Stimulated activated CD4-positive, alpha-beta T cell treated with anti-CD3 and anti-CD28 coated beads, Interleukin-4, amount 100 ng/mL, for 24 hours (primary cell): ENCODE data around the gene PLA2G3.

ENCODE experiments used
- DNase-seq: peaks from one replicate; pipeline ENCODE4 v3.0.0-alpha.2; 2020

The PLA2G3 gene

GRCh38 chr22:31143537-31143936, 3.2 kb upstream of the PLA2G3 start:
- no peak for DNase-seq

DNA sequence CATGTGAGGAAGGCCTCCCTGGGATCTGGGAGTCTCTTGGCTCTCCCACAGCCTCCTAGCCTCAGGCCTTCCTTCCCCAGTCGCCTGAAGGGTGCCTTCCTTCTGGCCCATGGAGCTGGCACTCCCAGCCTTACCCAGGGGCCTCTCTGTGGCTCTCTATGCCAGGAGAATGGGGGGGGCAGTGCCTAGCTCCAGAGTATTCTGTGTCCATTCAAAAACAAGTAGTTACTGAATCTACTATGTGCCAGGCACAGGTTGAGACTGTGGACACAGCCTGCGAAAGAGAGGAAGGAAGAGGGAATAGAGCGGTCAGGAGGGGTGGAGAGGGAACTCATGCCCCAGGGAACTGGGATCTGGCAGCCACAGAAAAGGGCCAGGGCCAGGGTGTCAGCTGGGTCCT, 2.7 kb upstream of the PLA2G3 start:
- DNase-seq, result no peak

DNA sequence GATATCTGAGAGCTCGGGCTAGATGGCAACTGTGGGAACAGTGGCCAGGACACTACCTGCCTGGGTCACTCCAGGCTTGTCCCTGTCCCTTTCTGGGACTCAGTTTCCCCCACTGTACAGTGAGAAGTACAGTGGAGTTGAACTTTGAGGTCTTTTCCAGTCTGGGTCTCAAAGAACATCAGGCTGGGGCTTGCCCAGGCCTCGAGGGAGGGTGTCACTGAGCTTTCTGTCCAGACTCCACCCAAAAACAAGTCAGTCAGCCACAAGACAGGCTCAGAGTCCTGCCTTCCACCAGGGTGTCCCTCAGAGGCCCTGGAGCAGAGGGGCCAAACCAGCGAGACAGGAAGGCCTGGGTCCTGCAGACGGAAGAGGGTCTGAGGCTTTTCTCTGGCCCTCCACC, 2.0 kb upstream of the PLA2G3 start:
- DNase-seq, result no peak

DNA sequence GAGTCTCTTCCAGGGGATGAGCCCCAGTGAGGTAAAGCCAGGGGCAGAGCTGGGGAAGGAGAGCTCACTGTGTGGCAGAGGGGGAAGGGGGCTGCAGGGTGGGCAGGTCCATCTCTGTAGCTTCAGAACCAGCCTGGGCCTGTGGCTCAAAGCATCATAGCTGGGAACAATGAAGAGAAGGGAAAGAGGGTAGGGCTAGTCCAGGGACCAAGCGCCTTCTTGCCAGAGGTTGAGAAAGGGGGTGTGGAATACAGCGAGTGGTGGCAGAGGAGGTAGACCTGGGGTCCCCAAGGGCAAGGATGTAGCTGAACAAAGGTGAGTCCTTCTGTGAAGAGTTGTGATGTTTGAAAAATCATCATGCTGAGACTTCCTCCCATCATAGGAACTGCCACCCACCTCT, 1.2 kb upstream of the PLA2G3 start:
- DNase-seq, result no peak

DNA sequence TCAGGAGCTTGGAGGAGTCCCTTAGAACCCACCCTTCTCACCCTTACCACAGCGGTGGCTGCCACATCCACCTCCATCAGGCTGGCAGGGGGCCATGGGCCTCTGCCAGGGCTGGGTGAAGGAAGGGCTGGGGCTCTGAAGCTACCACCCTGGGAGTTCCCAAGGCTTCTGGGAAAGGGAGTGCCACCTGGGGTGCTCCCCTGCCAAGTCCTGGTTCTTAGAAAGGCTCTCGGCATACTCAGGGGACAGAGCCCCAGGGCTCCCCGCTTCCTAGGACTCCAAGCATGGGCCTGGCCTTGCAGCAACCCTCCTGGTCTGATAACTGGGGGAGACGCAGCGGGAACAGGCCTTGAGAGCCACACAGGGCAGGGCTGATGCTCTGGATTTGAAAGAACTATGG, 438 bp upstream of the PLA2G3 start:
- no peak for DNase-seq

DNA sequence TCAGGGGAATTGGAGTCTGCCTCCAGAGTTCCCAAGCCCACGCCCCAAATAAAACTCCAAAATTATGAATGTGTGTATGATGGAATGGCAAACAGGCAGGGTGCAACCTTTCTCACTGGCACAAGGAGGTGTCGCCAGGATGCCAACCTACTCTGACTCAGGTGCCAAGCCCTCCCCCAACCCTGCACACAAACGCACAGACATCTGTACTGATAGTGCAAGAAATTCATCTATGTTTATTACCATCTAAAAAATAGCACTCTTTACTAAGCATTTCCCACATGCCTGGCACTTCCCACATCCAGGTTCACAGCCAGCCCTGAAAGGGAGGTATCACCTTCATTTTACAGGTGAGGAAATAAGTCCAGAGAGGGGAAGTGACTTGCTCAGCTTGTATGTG, 1.2 kb downstream of the PLA2G3 start:
- DNase-seq, result no peak

DNA sequence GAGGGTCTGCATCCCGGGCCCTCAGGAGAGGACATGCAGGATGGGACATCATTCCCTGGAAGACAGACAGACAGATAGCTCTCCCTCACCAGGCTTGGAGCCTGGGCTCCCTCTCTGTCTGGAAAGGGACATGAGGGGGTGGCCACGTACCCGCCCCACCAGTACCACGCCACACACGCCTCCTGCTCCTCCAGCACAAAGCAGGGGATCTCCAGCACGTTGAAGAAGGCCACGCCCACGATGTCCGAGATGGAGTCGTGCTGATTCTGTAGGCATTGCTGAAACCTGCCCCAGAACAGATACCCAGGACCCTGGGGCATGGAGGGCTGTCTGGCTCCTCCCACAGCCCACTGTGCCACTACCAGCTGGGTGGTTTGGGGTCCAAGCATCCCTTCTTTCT, 2.2 kb downstream of the PLA2G3 start:
- DNase-seq, result no peak

DNA sequence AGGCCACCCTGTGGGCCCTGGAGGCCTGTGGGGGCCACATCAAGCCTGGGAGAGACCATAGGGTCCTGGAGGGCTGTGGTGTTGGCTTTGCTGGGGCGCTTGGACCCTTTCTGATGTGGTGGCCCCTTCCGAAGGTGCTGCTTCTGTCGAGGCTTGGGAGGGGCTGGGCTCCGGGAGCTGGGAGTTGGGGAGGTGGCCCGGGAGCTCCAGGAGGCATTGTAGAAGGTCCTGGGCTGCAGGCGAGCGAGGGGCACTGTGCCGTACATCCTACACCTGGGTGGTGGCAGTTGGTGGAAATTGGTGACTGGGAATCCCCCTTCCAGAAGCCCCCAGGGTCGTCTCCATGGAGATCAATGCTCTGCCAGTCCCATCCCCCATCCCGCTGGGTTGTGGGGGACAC, 2.6 kb downstream of the PLA2G3 start:
- no peak for DNase-seq

GRCh38 chr22:31136711-31137110, 3.6 kb downstream of the PLA2G3 start:
- DNase-seq, result no peak

GRCh38 chr22:31136155-31136554, 4.2 kb downstream of the PLA2G3 start:
- no peak for DNase-seq

DNA sequence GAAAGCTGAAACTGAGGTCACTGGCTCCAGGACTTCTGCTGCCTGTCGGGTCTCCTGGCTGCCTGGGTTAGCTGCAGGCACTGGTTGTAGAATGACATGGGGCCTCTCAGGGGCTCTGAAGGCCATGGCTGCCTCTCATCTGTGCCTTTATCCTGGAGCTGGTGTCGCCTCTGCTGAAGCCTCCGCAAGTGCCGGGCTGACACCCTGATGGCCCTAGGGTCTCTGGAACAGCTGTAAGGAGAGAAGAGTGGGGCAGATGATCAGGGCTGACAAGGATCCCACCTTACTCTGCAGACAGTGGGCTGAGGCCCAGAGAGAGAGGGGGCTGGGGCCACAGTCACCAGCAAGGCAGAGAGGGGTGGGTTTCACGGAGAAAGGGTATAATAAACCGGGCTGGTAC, 4.6 kb downstream of the PLA2G3 start:
- no peak for DNase-seq

GRCh38 chr22:31134688-31135087, 5.6 kb downstream of the PLA2G3 start:
- DNase-seq, result no peak

DNA sequence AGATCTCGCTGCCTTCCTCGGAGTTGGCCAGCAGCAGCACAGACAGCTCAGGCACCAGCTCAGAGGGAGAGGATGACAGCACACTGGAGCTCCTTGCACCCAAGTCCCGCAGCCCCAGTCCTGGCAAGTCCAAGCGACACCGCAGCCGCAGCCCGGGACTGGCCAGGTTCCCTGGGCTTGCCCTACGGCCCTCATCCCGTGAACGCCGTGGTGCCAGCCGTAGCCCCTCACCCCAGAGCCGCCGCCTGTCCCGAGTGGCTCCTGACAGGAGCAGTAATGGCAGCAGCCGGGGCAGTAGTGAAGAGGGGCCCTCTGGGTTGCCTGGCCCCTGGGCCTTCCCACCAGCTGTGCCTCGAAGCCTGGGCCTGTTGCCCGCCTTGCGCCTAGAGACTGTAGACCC, 6.4 kb downstream of the PLA2G3 start:
- no peak for DNase-seq

GRCh38 chr22:31130873-31131272, 9.4 kb downstream of the PLA2G3 start:
- no peak for DNase-seq

GRCh38 chr22:31128156-31128555, 12.2 kb downstream of the PLA2G3 start:
- no peak for DNase-seq

DNA sequence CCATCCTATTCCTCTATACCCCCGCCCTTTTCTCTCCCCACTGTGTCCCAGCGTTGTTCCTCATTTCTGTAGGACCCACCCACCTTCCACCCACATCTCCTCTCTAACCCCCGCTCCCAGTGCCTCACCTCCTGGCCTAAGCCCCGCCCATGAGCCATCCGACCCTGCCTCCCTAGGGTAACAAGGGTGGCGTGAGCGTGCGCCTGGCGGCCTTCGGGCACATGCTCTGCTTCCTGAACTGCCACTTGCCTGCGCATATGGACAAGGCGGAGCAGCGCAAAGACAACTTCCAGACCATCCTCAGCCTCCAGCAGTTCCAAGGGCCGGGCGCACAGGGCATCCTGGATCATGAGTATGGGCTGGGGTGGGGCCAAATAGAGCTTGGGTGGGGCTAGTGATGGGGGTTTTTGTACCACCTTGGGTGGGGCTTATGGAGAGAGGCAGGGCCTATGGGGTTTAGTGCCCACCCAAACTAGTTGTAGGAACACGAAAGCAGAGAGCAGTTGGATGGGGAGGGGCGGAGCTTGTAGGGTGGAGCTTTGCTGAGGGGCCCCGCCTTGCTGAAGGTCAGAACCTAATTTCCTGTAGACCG, 13.0 kb downstream of the PLA2G3 start:
- DNase-seq, result no peak

DNA sequence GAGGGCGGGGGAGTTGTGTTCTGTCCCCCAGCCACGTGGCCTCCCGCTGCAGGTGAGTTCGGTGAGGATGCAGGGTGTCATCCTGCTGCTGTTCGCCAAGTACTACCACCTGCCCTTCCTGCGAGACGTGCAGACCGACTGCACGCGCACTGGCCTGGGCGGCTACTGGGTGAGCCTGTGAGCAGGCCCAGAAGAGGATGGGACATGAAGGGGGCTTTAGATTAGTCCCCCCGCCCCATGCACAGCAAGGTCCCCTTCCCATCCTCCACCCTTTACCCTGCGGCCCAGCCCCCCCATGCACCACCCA, 13.5 kb downstream of the PLA2G3 start:
- DNase-seq, result no peak

- DNase-seq, result no peak
Measured at GRCh38 chr22:31126128-31126868, 14.0 kb downstream of the PLA2G3 start.

DNA sequence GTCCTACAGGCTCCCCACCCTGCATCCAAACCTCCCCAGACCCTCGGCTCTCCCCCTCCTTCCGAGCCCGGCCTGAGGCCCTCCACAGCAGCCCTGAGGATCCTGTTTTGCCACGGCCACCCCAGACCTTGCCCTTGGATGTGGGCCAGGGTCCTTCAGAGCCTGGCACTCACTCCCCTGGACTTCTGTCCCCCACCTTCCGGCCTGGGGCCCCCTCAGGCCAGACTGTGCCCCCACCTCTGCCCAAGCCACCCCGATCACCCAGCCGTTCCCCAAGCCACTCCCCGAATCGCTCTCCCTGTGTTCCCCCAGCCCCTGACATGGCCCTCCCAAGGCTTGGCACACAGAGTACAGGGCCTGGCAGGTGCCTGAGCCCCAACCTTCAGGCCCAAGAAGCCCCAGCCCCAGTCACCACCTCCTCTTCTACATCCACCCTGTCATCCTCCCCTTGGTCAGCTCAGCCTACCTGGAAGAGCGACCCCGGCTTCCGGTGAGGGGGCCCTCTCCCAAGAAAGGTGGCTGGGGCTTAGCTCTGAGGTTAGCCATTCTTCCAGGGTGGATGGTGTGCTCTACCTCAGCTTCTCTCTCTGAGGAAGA, 14.7 kb downstream of the PLA2G3 start:
- no peak for DNase-seq

GRCh38 chr22:31124811-31125465, 15.4 kb downstream of the PLA2G3 start:
- DNase-seq, result no peak

DNA sequence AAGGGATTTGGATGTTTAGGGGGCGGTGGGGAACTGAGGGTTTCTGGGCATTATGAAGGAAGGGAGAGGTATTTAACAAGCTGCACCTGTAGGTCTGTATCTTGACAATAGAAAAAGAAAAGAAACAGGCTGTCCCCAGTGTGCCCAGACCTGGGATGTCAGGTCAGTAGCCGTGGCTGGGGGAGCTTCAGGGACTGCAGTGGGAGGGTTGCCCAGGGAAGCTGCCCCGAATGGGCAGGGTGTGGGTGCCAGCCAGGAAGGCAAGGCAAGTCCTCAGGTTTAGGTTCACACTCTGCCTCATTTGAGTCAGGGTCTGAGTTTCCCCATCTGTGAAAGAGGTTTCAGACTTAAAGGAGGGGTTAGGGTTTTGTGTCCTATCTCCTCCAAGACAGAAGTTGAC, 16.0 kb downstream of the PLA2G3 start:
- DNase-seq, result no peak

GRCh38 chr22:31123292-31123602, 17.1 kb downstream of the PLA2G3 start:
- DNase-seq, result no peak

GRCh38 chr22:31122532-31123291, 17.6 kb downstream of the PLA2G3 start, which contains the start of gene INPP5J:
TSS of gene INPP5J (plus strand) at chr22:31122966. CDS start at chr22:31123015, 49 bp downstream.
- no peak for DNase-seq

- DNase-seq, result no peak
Measured at GRCh38 chr22:31122196-31122531, 18.1 kb downstream of the PLA2G3 start.
